OCI-LY3 (cell line): Measurements from ENCODE around the gene RBM15.

Experiments
- CTCF ChIP-seq: fragments of 200-600, 300-600 bp; sonication (generic); IDR thresholded peaks from 2 replicates; pipeline ENCODE4 v1.5.1; 2014; ENCODE audit warnings: antibody characterized with exemption, low read length, low read depth
- EZH2phosphoT487 ChIP-seq: fragments of 200-600 bp; shearing (Covaris generic); IDR thresholded peaks from 2 replicates; pipeline ENCODE4 v1.6.1; 2018; ENCODE audit warnings: antibody characterized with exemption, mixed run types, low read depth

- no peak for TF ChIP-seq CTCF
- TF ChIP-seq EZH2phosphoT487: no peak
These were observed 31.8 kb upstream of the RBM15 start for GRCh38 chr1:110307239-110307974.
